Measurements from ENCODE around the gene ZNF441.

ZNF441 gene

DNA sequence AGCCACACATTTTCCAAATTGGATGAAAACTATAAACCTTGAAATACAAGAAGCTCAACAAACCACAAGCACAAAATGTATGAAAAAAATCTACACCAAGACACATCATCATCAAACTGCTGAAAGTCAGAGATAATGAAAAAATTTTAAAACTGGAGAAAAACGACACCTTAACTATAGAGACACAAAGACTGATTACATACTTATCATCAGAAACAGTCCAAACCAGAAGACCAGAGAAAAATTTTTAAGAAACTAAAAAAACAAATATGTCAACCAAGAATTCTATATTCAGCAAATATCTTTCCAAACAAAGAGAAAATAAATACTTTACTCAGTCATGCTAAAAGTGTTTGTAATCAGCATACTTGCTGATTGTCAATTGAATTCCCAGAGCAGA lies 19.5 kb upstream of the ZNF441 start:
- Histone ChIP-seq H3K36me3 (ENCODE audit: insufficient read depth, low read length) (no peaks in the 10 kb centered on the region), H3K27me3 (ENCODE audit: insufficient read depth, low read length, poor library complexity) (no peaks in the 10 kb centered on the region), H3K4me2 (ENCODE audit: insufficient read depth, low read length) (no peak overlapping the region), H3K4me3 (ENCODE audit: low read depth in 1 of 2, low read length in 2 of 2) (no peak overlapping the region), H4K20me1 (ENCODE audit: insufficient read depth, low read length) (no peaks in the 10 kb centered on the region), H3K4me1 (ENCODE audit: insufficient read depth, low read length) (no peaks in the 10 kb centered on the region), H3K79me2 (ENCODE audit: insufficient read depth, low read length) (no peaks in the 10 kb centered on the region), H3K9ac (ENCODE audit: low read depth, low read length) (no peak overlapping the region), H3K9me3 (ENCODE audit: insufficient read depth, low read length, severe bottlenecking) (peaks cover 3% of the 10 kb centered on the region), H3K27ac (ENCODE audit: low read length) (no peak overlapping the region), H2AFZ (ENCODE audit: low read depth, low read length) (no peak overlapping the region)
- TF ChIP-seq EZH2 (IDR thresholded peaks at IDR 0.05; ENCODE audit: borderline replicate concordance, low read depth, low read length, severe bottlenecking) = no peak
- TF ChIP-seq, protein P1, sequence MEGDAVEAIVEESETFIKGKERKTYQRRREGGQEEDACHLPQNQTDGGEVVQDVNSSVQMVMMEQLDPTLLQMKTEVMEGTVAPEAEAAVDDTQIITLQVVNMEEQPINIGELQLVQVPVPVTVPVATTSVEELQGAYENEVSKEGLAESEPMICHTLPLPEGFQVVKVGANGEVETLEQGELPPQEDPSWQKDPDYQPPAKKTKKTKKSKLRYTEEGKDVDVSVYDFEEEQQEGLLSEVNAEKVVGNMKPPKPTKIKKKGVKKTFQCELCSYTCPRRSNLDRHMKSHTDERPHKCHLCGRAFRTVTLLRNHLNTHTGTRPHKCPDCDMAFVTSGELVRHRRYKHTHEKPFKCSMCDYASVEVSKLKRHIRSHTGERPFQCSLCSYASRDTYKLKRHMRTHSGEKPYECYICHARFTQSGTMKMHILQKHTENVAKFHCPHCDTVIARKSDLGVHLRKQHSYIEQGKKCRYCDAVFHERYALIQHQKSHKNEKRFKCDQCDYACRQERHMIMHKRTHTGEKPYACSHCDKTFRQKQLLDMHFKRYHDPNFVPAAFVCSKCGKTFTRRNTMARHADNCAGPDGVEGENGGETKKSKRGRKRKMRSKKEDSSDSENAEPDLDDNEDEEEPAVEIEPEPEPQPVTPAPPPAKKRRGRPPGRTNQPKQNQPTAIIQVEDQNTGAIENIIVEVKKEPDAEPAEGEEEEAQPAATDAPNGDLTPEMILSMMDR (IDR thresholded peaks at IDR 0.05; ENCODE audit: borderline replicate concordance, extremely low read depth, low read length, poor library complexity, severe bottlenecking) = no peak
- DNase-seq (no peak), ATAC-seq (ENCODE audit: insufficient read depth, low read depth) (no peak)

DNA sequence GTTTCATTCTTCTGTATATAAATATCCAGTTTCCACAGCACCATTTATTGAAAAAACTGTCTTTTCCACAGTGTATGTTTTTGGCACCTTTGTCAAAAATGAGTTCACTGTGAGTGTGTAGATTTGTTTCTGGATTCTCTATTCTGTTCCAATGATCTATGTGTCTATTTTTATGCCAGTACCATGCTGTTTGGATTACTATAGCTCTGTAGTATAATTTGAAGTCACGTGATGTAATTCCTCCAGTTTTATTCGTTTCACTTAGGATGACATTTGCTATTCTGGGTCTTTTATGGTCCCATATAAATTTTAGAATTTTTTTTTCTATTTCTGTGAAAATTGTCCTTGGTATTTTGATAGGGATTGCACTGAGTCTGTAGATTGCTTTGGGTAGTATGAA lies 17.0 kb upstream of the ZNF441 start:
- no peak overlapping the region for H3K9ac ChIP-seq (ENCODE audit: low read depth, low read length)
- H3K4me2 ChIP-seq (ENCODE audit: insufficient read depth, low read length) = no peak overlapping the region
- no peak overlapping the region for H3K4me3 ChIP-seq (ENCODE audit: low read depth in 1 of 2, low read length in 2 of 2)
- no peak overlapping the region for H2AFZ ChIP-seq (ENCODE audit: low read depth, low read length)
- H4K20me1 ChIP-seq (ENCODE audit: insufficient read depth, low read length) = no peaks in the 10 kb centered on the region
- no peaks in the 10 kb centered on the region for H3K79me2 ChIP-seq (ENCODE audit: insufficient read depth, low read length)
- no peak for ATAC-seq (ENCODE audit: insufficient read depth, low read depth)
- DNase-seq = no peak
- H3K27ac ChIP-seq (ENCODE audit: low read length) = no peak overlapping the region
- no peaks in the 10 kb centered on the region for H3K36me3 ChIP-seq (ENCODE audit: insufficient read depth, low read length)
- H3K4me1 ChIP-seq (ENCODE audit: insufficient read depth, low read length) = no peaks in the 10 kb centered on the region
- peaks cover 3% of the 10 kb centered on the region for H3K9me3 ChIP-seq (ENCODE audit: insufficient read depth, low read length, severe bottlenecking)
- TF ChIP-seq EZH2 (IDR thresholded peaks at IDR 0.05; ENCODE audit: borderline replicate concordance, low read depth, low read length, severe bottlenecking) = no peak
- TF ChIP-seq, protein P1 (IDR thresholded peaks at IDR 0.05; ENCODE audit: borderline replicate concordance, extremely low read depth, low read length, poor library complexity, severe bottlenecking) = no peak
- H3K27me3 ChIP-seq (ENCODE audit: insufficient read depth, low read length, poor library complexity) = no peaks in the 10 kb centered on the region

DNA sequence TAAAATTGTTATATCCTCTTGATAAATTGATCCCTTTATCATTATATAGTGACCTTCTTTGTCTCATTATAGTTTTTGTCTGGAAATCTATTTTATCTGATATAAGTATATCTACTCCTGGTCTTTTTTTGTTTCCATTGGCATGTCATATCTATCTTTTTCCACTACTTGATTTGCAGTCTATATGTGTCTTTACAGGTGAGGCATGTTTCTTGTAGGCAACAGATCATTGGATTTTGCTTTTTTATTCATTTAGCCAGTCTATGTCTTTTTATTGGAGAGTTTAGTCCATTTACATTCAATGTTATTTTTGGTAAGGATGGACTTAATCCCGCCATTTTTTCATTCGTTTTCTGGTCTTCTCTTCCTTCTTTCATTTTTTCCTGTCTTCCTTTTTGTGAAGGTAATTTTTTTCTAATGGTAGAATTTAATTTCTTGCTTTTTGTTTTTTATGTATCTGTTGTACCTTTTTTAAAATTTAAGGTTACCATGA lies 14.5 kb upstream of the ZNF441 start:
- ATAC-seq (ENCODE audit: insufficient read depth, low read depth) (no peak), DNase-seq (no peak)
- no peaks in the 10 kb centered on the region for H3K36me3 ChIP-seq (ENCODE audit: insufficient read depth, low read length)
- H3K4me3 ChIP-seq (ENCODE audit: low read depth in 1 of 2, low read length in 2 of 2) = no peak overlapping the region
- TF ChIP-seq, protein P1 (IDR thresholded peaks at IDR 0.05; ENCODE audit: borderline replicate concordance, extremely low read depth, low read length, poor library complexity, severe bottlenecking) = no peak
- no peak for TF ChIP-seq EZH2 (IDR thresholded peaks at IDR 0.05; ENCODE audit: borderline replicate concordance, low read depth, low read length, severe bottlenecking)
- no peak overlapping the region for H3K27ac ChIP-seq (ENCODE audit: low read length)
- H3K27me3 ChIP-seq (ENCODE audit: insufficient read depth, low read length, poor library complexity) = no peaks in the 10 kb centered on the region
- no peaks in the 10 kb centered on the region for H4K20me1 ChIP-seq (ENCODE audit: insufficient read depth, low read length)
- no peaks in the 10 kb centered on the region for H3K4me1 ChIP-seq (ENCODE audit: insufficient read depth, low read length)
- no peak overlapping the region for H2AFZ ChIP-seq (ENCODE audit: low read depth, low read length)
- H3K4me2 ChIP-seq (ENCODE audit: insufficient read depth, low read length) = no peak overlapping the region
- peaks cover 3% of the 10 kb centered on the region for H3K9me3 ChIP-seq (ENCODE audit: insufficient read depth, low read length, severe bottlenecking)
- H3K9ac ChIP-seq (ENCODE audit: low read depth, low read length) = no peak overlapping the region
- no peaks in the 10 kb centered on the region for H3K79me2 ChIP-seq (ENCODE audit: insufficient read depth, low read length)

DNA sequence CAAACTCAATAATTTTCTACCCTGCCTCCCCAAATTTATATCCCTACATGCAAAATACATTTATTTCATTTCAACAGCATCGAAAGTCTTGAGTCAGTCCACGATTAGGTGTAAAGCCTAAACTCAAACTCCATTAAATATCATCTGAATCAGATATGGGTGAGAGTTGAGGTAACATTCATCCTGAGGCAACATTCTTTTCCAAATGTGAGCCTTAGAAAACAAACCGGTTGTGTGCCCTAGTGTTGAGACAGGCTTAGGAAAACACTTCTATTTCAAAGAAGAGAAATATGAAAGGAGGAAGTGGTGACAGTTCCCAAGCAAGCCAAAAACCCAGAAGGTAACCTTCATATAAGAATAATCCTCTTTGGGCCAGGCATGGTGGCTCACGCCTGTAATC lies 12.1 kb upstream of the ZNF441 start:
- no peak overlapping the region for H3K4me2 ChIP-seq (ENCODE audit: insufficient read depth, low read length)
- H3K9ac ChIP-seq (ENCODE audit: low read depth, low read length) = no peak overlapping the region
- no peak overlapping the region for H3K4me3 ChIP-seq (ENCODE audit: low read depth in 1 of 2, low read length in 2 of 2)
- no peaks in the 10 kb centered on the region for H3K9me3 ChIP-seq (ENCODE audit: insufficient read depth, low read length, severe bottlenecking)
- DNase-seq = no peak
- no peaks in the 10 kb centered on the region for H3K36me3 ChIP-seq (ENCODE audit: insufficient read depth, low read length)
- H3K4me1 ChIP-seq (ENCODE audit: insufficient read depth, low read length) = no peaks in the 10 kb centered on the region
- ATAC-seq (ENCODE audit: insufficient read depth, low read depth) = no peak
- H3K79me2 ChIP-seq (ENCODE audit: insufficient read depth, low read length) = no peaks in the 10 kb centered on the region
- TF ChIP-seq EZH2 (IDR thresholded peaks at IDR 0.05; ENCODE audit: borderline replicate concordance, low read depth, low read length, severe bottlenecking) = no peak
- TF ChIP-seq, protein P1 (IDR thresholded peaks at IDR 0.05; ENCODE audit: borderline replicate concordance, extremely low read depth, low read length, poor library complexity, severe bottlenecking) = no peak
- no peak overlapping the region for H2AFZ ChIP-seq (ENCODE audit: low read depth, low read length)
- no peak overlapping the region for H3K27ac ChIP-seq (ENCODE audit: low read length)
- no peaks in the 10 kb centered on the region for H4K20me1 ChIP-seq (ENCODE audit: insufficient read depth, low read length)
- no peaks in the 10 kb centered on the region for H3K27me3 ChIP-seq (ENCODE audit: insufficient read depth, low read length, poor library complexity)

Measured in DND-41 (cell line).